Right ventricle myocardium inferior (tissue), 1 donor: ENCODE data around the gene SLAMF7. TPM values are rescaled to one million over a fixed set of nuclear protein-coding genes. Genes with fewer than 3 reads are reported as not detected.
"Not testable (repeated sequence)": the region's sequence is repeated elsewhere in the genome, so short reads cannot be mapped to it uniquely, and the experiment has no call there.

Experiments
- ATAC-seq: fragments of 200-7000 bp; cut with Tn5 transposase; one replicate; pipeline ENCODE4 v1.9.1; 2020; ENCODE audit warnings: mild to moderate bottlenecking, moderate library complexity
- DNase-seq: peaks from one replicate; pipeline ENCODE4 v3.0.0; 2021; ENCODE audit errors: missing footprints
- intact Hi-C: fragments of 100-400 bp; cut with DNase I; formaldehyde crosslinking; loops from one replicate; pipeline ENCODE4 v1.11.0; 2022
- long read RNA-seq: library from polyadenylated mRNA; unstranded; transcript quantifications from one replicate; pipeline ENCODE4 v2.0.0, GENCODE V29; 2021
- total RNA-seq: library from RNA; stranded (reverse); fragmentation: NEBNext Ultra II Directional; extraction: Animal tissue kit (Norgen Biotek cat#: 25700); gene quantifications from one replicate; pipeline ENCODE4 v1.2.1, GENCODE V29; 2021
- donor health status: DM: no; HTN: yes; CAD: no; lungs with severe emphysema.

SLAMF7 gene, protein sequence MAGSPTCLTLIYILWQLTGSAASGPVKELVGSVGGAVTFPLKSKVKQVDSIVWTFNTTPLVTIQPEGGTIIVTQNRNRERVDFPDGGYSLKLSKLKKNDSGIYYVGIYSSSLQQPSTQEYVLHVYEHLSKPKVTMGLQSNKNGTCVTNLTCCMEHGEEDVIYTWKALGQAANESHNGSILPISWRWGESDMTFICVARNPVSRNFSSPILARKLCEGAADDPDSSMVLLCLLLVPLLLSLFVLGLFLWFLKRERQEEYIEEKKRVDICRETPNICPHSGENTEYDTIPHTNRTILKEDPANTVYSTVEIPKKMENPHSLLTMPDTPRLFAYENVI
- 0.46 TPM for total RNA-seq
- long read RNA-seq = 0 reads

DNA sequence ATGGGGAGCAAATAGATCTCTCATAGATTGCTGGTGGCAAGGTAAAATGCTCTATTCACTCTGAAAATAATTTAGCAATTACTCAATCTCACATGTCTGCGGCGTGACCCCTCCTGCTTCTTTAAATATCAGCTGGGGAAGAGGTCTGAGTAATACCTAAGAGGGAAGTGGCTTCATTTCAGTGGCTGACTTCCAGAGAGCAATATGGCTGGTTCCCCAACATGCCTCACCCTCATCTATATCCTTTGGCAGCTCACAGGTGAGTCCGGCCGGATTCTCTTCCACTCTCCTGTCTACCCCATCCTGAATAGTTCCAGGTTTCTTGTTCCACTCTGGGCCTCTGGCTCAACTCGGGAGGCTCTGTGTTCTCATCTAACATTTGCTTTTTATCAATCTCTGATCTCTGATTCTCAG lies at the start of gene SLAMF7:
Gene SLAMF7, plus strand, starts transcription at position 150 of the 414 bp plus-strand sequence. Its CDS starts 55 bp downstream, at position 205.
- ATAC-seq = peak; percentile 28
- intact Hi-C loops = no loop called here
- peak; percentile 71 for DNase-seq

DNA sequence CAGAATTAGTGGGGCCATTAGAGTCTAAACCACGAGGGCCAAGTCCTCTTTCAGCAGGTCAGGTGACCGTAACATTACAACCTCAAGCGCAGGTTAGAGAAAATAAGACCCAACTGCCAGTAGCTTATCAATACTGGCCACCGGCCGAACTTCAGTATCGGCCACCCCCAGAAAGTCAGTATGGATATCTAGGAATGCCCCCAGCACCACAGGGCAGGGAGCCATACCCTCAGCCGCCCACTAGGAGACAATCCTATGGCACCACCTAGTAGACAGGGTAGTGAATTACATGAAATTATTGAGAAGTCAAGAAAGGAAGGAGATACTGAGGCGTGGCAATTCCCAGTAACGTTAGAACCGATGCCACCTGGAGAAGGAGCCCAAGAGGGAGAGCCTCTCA lies 46.7 kb upstream of the SLAMF7 start:
- ATAC-seq, intact Hi-C loops, DNase-seq: not testable (repeated sequence)

DNA sequence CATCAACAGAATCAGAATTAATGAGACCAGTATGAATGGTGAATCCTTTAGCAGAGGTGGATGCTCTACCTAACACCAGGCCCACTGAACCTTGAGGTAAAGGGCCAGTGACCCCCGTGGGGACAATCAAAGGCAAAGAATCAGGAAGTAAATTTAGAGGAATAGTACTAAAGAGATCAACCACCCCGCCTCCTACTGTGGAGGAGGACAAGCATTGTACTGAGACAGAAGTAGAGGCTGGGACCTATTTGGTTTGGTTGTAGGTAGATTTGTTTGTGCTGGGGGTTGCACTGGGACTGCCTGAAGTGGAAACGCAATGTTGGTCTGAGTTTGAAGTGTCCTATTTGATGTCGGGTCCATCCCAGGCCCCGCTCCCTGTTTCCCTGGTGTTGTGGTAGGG lies 36.9 kb upstream of the SLAMF7 start:
- DNase-seq (no peak), ATAC-seq (no peak)
- intact Hi-C loops = no loop called here

- intact Hi-C loops = no loop called here
- peak; percentile 72 for ATAC-seq
- DNase-seq = no peak
Observed at GRCh38 chr1:160704250-160704649, 34.8 kb upstream of the SLAMF7 start.

- ATAC-seq (peak; percentile 63), DNase-seq (peak; percentile 65)
- intact Hi-C loops = not testable (repeated sequence)
Observed at GRCh38 chr1:160705212-160705621, 33.8 kb upstream of the SLAMF7 start.

GRCh38 chr1:160705742-160706141 lies 33.3 kb upstream of the SLAMF7 start:
- ATAC-seq (no peak), DNase-seq (no peak)
- intact Hi-C loops = no loop called here

DNA sequence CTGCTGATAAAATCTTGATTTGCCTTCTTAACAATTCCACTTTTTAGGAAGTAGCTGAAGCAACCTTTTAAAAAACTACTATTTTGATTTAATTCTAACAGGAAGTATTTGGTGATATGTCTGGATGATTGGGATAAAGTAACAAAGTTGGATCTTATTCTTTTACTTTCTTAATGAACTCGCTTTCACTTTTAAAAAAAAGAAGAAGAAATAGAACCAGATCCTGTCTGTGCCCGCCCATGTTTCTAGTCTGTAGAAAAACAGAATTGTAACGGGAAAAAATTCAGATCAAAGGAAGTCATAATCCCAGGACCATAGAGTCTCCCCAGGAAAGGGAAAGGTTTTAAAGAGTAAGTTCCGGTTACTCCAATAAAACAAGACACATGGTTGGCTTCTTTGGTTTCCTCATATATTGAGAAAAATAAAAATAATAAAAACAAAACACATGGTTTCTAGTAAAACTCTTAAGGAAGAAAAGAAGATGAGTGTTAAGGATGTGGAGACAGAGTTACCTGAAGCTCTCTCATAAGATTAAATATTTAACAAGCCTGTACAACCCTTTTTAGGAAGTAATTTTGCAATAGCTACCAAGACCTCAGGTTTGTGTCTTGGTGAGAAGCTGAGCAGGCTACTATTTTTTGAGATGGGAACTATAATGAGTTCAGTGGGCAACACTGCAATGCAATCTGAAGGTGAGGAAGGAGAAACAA lies 32.4 kb upstream of the SLAMF7 start:
- no peak for DNase-seq
- intact Hi-C loops = no loop called here
- ATAC-seq = no peak

DNA sequence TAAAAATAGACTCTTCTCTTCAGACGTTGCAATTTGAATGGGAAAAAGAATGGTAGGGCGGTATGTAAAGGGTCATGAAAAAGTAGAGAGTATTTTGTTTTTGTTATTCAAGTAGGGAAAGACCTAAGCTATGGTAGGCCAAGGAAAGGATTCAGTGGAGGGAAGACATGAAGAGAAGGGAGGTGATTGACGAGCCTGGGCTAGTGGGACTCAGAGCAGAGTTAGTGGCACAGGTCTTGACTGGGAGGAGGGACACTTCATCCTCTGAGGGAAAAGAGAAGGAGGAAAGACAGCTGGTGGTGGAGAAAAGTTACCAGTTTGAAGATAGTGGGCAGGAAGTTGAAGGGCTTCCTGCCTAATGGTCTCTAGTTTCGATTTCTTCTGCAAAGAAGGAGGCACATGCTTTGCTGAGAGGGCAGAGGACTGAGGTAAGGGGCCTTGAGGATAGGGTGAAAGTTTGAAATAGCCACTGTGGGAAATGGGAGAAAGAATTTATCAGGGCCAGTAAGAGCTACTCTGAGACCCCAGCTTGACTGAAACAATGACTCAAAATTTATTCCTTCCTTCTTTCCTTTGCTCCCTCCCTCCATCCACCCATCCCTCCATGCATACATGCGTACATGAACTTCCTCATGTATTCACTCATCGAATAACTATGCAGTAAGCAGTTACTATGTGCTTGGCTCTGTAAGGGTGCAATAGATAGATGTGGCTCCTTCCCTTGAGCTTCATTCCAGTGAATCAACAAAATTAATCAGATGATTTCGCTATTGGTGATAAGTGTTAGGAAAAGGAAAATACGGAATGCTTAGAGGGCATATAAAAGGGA lies 31.6 kb upstream of the SLAMF7 start:
- intact Hi-C loops = no loop called here
- ATAC-seq (no peak), DNase-seq (no peak)

DNA sequence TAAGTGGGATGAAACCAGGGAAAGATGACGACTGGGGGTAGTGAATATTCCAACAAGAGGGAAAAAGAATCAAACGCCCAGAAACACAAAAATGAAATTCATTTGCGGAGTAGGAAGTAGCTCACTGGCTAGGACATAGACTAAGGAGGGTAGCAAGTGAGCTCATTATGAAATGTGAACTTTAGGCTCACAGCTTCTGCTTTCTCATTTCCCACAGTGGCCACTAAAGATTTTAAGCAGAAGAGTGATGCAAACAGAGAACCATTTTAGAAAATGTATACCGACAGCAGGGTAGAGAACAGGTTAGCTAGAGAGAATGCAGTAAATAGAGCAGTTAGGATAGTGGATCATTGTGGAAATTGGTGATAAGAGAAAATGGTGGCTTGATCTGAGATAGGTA lies 30.9 kb upstream of the SLAMF7 start:
- DNase-seq = no peak
- ATAC-seq = no peak
- intact Hi-C loops = no loop called here

GRCh38 chr1:160708801-160709200 lies 30.2 kb upstream of the SLAMF7 start:
- no peak for ATAC-seq
- no peak for DNase-seq
- intact Hi-C loops = no loop called here

GRCh38 chr1:160709715-160710114 lies 29.3 kb upstream of the SLAMF7 start:
- ATAC-seq (no peak), DNase-seq (no peak)
- intact Hi-C loops = no loop called here

GRCh38 chr1:160710517-160711252 lies 28.4 kb upstream of the SLAMF7 start:
- DNase-seq = no peak
- ATAC-seq = no peak
- intact Hi-C loops = no loop called here

GRCh38 chr1:160711276-160711601 lies 27.8 kb upstream of the SLAMF7 start:
- ATAC-seq = no peak
- intact Hi-C loops = no loop called here
- DNase-seq = no peak

DNA sequence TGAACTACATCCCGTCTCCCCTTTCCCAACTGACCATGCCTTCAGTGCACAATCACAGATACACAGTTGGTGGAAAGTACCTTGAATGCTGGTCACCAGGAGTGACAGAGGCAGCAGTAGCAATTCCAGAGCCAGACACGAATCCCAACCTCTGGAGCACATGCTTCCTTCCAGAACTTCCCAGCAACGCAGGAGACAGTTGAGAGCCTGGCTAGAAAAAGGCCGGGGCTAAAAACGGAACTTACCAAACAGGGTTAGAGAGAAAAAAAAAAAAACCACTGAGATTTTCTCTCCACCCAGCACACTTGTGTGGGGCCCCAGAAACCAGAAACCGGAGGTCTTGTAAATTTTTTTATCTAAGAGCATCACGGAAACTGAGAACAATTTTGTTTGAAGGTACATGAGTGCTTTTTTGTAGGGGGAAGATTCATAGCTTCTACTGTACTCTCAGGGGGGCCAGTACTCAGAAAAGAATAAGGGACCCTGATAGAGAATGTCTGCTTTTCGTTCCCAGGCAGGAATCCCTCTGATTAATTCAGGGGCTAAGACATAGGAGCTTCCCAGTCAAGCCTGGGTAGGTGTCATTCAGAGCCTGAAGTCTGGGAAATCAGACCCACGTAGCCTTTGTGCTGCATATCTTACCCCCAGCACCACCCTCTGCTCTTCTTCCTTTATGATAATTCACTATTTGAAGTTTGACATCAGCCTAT lies 27.3 kb upstream of the SLAMF7 start, which contains the start of gene CD48:
Gene CD48, minus strand, starts transcription at position 221 of the 710 bp plus-strand sequence. Its CDS starts 59 bp downstream, at position 162.
- ATAC-seq (no peak), DNase-seq (no peak)
- intact Hi-C loops = no loop called here

DNA sequence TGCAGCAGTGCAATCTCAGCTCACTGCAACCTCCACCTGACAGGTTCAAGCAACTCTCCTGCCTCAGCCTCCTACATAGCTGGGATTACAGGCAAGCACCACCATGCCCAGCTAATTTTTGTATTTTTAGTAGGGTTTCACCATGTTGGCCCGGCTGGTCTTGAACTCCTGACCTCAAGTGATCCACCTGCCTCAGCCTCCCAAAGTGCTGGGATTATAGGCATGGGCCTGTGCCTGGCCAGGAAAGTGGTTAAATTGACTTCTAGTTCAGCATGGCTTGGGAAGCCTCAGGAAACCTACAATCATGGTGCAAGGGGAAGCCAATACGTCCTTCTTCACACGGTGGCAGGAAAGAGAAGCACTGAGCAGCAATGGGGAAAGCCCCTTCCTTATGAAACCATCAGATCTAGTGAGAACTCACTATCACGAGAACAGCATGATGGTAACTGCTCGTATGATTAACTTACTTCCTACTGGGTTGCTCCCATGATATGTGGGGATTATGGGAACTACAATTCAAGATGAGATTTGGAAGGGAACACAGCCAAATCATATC lies 26.4 kb upstream of the SLAMF7 start:
- intact Hi-C loops, DNase-seq: not testable (repeated sequence)
- ATAC-seq = peak; percentile 39

GRCh38 chr1:160713161-160713560 lies 25.9 kb upstream of the SLAMF7 start:
- DNase-seq (no peak), ATAC-seq (no peak)
- intact Hi-C loops = no loop called here

DNA sequence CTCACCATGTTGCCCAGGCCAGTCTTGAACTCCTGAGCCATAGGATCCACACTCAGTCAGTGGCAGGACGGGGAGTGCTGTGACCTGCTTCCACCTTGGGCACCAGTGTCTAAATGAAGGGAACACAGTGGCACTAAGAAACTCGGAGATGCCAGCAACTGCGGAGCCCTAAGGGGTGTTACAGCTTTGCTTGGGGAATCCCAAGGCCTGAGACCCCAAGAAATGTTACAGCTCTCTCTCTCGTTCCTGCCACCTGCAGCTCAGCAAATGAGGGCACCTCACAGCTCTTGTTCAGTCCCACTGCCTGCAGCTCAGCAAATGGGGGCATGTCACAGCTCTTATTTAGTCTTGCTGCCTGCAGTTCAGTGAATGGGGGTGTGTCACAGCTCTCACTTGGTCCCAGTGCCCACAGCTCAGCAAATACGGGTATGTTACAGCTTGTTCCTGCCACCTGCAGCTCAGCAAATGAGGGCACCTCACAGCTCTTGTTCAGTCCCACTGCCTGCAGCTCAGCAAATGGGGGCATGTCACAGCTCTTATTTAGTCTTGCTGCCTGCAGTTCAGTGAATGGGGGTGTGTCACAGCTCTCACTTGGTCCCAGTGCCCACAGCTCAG lies 24.9 kb upstream of the SLAMF7 start:
- DNase-seq, intact Hi-C loops, ATAC-seq: not testable (repeated sequence)
